Vagina (tissue), 2 donors: ENCODE results near the gene WNK2.

Source experiments
- POLR2A ChIP-seq, 2 donors: fragments of 450-650 bp; IDR thresholded peaks; one replicate each; pipeline ENCODE4 v1.6.1; 2017; ENCODE audit warnings: antibody characterized with exemption in 2 of 2, mild to moderate bottlenecking in 2 of 2, moderate library complexity in 2 of 2
- POLR2AphosphoS5 ChIP-seq, 2 donors: sonication (generic); formaldehyde crosslinking; IDR thresholded peaks; one replicate each; pipeline ENCODE4 v1.9.0; 2017; ENCODE audit warnings: antibody characterized with exemption in 2 of 2, mild to moderate bottlenecking in 2 of 2, low read depth in 1 of 2; ENCODE audit not compliant: insufficient read depth in 1 of 2
- TF ChIP-seq, protein P1 (sequence below), 3 experiments: fragments of 450-650 bp in 2 of 3; fragments of 200-600 bp in 1 of 3; sonication (generic) in 1 of 3; IDR thresholded peaks; one replicate each; pipeline ENCODE4 v1.5.1; 2017 to 2019; ENCODE audit warnings: antibody characterized with exemption in 3 of 3, mild to moderate bottlenecking in 2 of 3, moderate library complexity in 2 of 3

DNA sequence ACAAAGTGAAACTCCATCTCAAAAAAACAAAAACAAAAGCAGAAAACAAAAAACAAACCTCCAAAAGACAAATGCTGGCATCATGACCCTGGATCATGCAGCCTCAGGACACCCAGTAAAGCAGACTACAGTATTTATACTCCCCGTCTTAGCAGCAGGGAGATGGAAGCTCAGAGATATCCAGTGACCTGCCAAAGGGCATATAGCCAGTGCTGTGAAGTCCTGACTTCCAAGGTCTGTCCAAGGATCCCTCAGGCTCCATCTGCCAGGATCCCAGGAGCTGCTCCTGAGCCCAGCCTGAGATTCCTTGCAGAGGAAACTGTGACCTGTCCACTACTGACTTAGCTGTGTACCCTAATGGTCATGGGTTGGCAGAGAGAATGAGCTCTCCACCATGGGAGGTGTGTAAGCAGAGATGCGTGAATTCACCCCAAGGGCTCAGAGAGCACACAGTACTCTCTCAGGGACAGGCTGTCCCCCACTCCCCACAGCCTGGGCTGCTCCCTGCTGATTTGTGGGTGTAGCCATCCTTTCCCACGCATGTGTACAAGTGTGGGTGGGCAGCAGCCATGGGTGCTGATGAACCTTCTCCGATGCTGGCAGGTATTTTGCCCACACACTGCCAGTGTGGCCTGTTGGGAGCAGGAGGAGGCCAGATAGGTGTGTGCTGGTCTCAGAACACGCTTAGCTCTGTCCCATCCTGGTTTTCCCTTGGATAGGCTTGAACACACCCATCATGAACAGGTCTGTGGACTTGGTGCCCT is 2.1 kb upstream of the WNK2 start:
- TF ChIP-seq, protein P1, sequence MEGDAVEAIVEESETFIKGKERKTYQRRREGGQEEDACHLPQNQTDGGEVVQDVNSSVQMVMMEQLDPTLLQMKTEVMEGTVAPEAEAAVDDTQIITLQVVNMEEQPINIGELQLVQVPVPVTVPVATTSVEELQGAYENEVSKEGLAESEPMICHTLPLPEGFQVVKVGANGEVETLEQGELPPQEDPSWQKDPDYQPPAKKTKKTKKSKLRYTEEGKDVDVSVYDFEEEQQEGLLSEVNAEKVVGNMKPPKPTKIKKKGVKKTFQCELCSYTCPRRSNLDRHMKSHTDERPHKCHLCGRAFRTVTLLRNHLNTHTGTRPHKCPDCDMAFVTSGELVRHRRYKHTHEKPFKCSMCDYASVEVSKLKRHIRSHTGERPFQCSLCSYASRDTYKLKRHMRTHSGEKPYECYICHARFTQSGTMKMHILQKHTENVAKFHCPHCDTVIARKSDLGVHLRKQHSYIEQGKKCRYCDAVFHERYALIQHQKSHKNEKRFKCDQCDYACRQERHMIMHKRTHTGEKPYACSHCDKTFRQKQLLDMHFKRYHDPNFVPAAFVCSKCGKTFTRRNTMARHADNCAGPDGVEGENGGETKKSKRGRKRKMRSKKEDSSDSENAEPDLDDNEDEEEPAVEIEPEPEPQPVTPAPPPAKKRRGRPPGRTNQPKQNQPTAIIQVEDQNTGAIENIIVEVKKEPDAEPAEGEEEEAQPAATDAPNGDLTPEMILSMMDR (IDR thresholded peaks at IDR 0.05): no peak
- TF ChIP-seq POLR2A (IDR thresholded peaks at IDR 0.05) (no peak), POLR2AphosphoS5 (IDR thresholded peaks at IDR 0.05; ENCODE audit: insufficient read depth in 1 of 2, low read depth in 1 of 2) (no peak)
